ENCODE results near the gene TNFAIP3. TPM values are rescaled to one million over a fixed set of nuclear protein-coding genes. Genes with fewer than 3 reads are reported as not detected.

The TNFAIP3 gene
- total RNA-seq, 2 experiments from 2014 or later: 3,816 to 3,885 TPM

- Mint-ChIP-seq H3K4me1 (ENCODE audit: low read depth) (peaks cover 90% of the 10 kb centered on the region), H3K9me3 (no peaks in the 10 kb centered on the region), H3K27me3 (peaks cover 4% of the 10 kb centered on the region), H3K4me3 (peak overlapping the region; percentile 76), H3K36me3 (ENCODE audit: low read depth) (peaks cover 100% of the 10 kb centered on the region), H3K27ac (peak overlapping the region; percentile 95)
- Histone ChIP-seq H3K27me3 (ENCODE audit: control insufficient read depth in 1 of 2, insufficient read depth in 2 of 2, low read length in 2 of 2) (no peaks in the 10 kb centered on the region), H3K4me3 (ENCODE audit: low read length) (no peak overlapping the region), H3K9me3 (ENCODE audit: control insufficient read depth in 1 of 2, insufficient read depth in 1 of 2, low read length in 2 of 2) (no peaks in the 10 kb centered on the region), H3K4me1 (ENCODE audit: insufficient read depth, low read length) (peaks cover 60% of the 10 kb centered on the region), H3K27ac (ENCODE audit: low read depth in 1 of 2, low read length in 2 of 2) (peak overlapping the region in 1 of 2 donors; percentile 0), H3K36me3 (ENCODE audit: insufficient read depth, low read length) (peaks cover 99% of the 10 kb centered on the region)
- no peak for TF ChIP-seq CTCF (IDR thresholded peaks at IDR 0.05)
- CTCF ChIA-PET: interaction anchor here (0.9 to 1.5 kb wide), 2 partner anchors 10 to 53 kb away, joined by 3 to 5 read pairs; partner anchors contain the start of gene TNFAIP3
- POLR2A ChIA-PET: interaction anchor here (1.1 to 2.8 kb wide), 2 partner anchors 10 to 67 kb away, joined by 3 to 23 read pairs; partner anchors contain the start of gene TNFAIP3
- ATAC-seq (ENCODE audit: poor library complexity) (no peak), DNase-seq (peak in 1 of 14 experiments; percentile 41)
- intact Hi-C loops (cut with DNase I, micrococcal nuclease): loop anchor here in 1 of 2 experiments (5.0 kb wide), 1 partner anchor 235 kb away; no protein-coding TSS in a partner anchor
Measured at GRCh38 chr6:137877606-137878005, 10.5 kb downstream of the TNFAIP3 start.

- peaks cover 62% of the 10 kb centered on the region for H3K4me1 ChIP-seq (ENCODE audit: insufficient read depth, low read length)
- POLR2A ChIA-PET: interaction anchor here (2.8 kb wide), 1 partner anchor 11 kb away, joined by 23 read pairs; the partner anchor contains the start of gene TNFAIP3
- peaks cover 99% of the 10 kb centered on the region for H3K36me3 Mint-ChIP-seq (ENCODE audit: low read depth)
- no peak for TF ChIP-seq CTCF (IDR thresholded peaks at IDR 0.05)
- CTCF ChIA-PET: interaction anchor here (0.9 to 1.9 kb wide), 2 partner anchors 11 to 67 kb away, joined by 3 to 5 read pairs; partner anchors contain the start of gene TNFAIP3
- peak overlapping the region; percentile 76 for H3K4me3 Mint-ChIP-seq
- H3K4me3 ChIP-seq (ENCODE audit: low read length): no peak overlapping the region
- H3K27me3 Mint-ChIP-seq: peaks cover 4% of the 10 kb centered on the region
- intact Hi-C loops (cut with DNase I, micrococcal nuclease): loop anchor here in 1 of 2 experiments (5.0 kb wide), 1 partner anchor 234 kb away; no protein-coding TSS in a partner anchor
- ATAC-seq (ENCODE audit: poor library complexity): no peak
- H3K27ac ChIP-seq (ENCODE audit: low read depth in 1 of 2, low read length in 2 of 2): no peak overlapping the region
- no peaks in the 10 kb centered on the region for H3K9me3 Mint-ChIP-seq
- H3K36me3 ChIP-seq (ENCODE audit: insufficient read depth, low read length): peaks cover 98% of the 10 kb centered on the region
- no peaks in the 10 kb centered on the region for H3K9me3 ChIP-seq (ENCODE audit: control insufficient read depth in 1 of 2, insufficient read depth in 1 of 2, low read length in 2 of 2)
- no peaks in the 10 kb centered on the region for H3K27me3 ChIP-seq (ENCODE audit: control insufficient read depth in 1 of 2, insufficient read depth in 2 of 2, low read length in 2 of 2)
- peak in 2 of 14 experiments; percentile 40 to 48 for DNase-seq
- H3K4me1 Mint-ChIP-seq (ENCODE audit: low read depth): peaks cover 89% of the 10 kb centered on the region
- peak overlapping the region; percentile 95 for H3K27ac Mint-ChIP-seq
Measured at GRCh38 chr6:137878029-137878428, 11.0 kb downstream of the TNFAIP3 start.

GRCh38 chr6:137878486-137879285, 11.6 kb downstream of the TNFAIP3 start:
- Mint-ChIP-seq H3K27ac (peak overlapping the region; percentile 95), H3K4me1 (ENCODE audit: low read depth) (peaks cover 88% of the 10 kb centered on the region), H3K27me3 (peaks cover 8% of the 10 kb centered on the region), H3K9me3 (no peaks in the 10 kb centered on the region), H3K36me3 (ENCODE audit: low read depth) (peaks cover 98% of the 10 kb centered on the region), H3K4me3 (peak overlapping the region; percentile 76)
- POLR2A ChIA-PET: interaction anchor here (1.1 to 6.5 kb wide), 3 partner anchors 8 to 11 kb away, joined by 3 to 55 read pairs (median 23); partner anchors contain the start of gene TNFAIP3
- Histone ChIP-seq H3K9me3 (ENCODE audit: control insufficient read depth in 1 of 2, insufficient read depth in 1 of 2, low read length in 2 of 2) (no peaks in the 10 kb centered on the region), H3K4me3 (ENCODE audit: low read length) (no peak overlapping the region), H3K27ac (ENCODE audit: low read depth in 1 of 2, low read length in 2 of 2) (peak overlapping the region in 1 of 2 donors; percentile 37), H3K27me3 (ENCODE audit: control insufficient read depth in 1 of 2, insufficient read depth in 2 of 2, low read length in 2 of 2) (no peaks in the 10 kb centered on the region), H3K4me1 (ENCODE audit: insufficient read depth, low read length) (peaks cover 68% of the 10 kb centered on the region), H3K36me3 (ENCODE audit: insufficient read depth, low read length) (peaks cover 92% of the 10 kb centered on the region)
- ATAC-seq (ENCODE audit: poor library complexity) (no peak), DNase-seq (peak in 4 of 14 experiments; percentile 22 to 62 (median 46))
- intact Hi-C loops (cut with DNase I, micrococcal nuclease): loop anchor here (1.0 to 5.0 kb wide), 2 partner anchors 7 to 234 kb away; no protein-coding TSS in a partner anchor
- no peak for TF ChIP-seq CTCF (IDR thresholded peaks at IDR 0.05)
- CTCF ChIA-PET: interaction anchor here (0.9 to 1.9 kb wide), 3 partner anchors 11 to 66 kb away, joined by 3 to 5 read pairs (median 5); partner anchors contain the start of gene TNFAIP3

Data from CD4-positive, alpha-beta T cell (primary cell).